ENCODE data around the gene RBMX2. TPM values are rescaled to one million over a fixed set of nuclear protein-coding genes. Genes with fewer than 3 reads are reported as not detected.

Gene RBMX2
- 25.6 TPM for polyA plus RNA-seq (2012; ENCODE audit: insufficient read length, low read depth)

- peak; percentile 55; the same call in 1 of the 2 replicates for TF ChIP-seq TAF1 (IDR thresholded peaks at IDR 0.05; ENCODE audit: borderline replicate concordance, insufficient read depth, low read length)
- TF ChIP-seq SIN3A (IDR thresholded peaks at IDR 0.05; ENCODE audit: borderline replicate concordance, insufficient read depth, low read length) = no peak
- TF ChIP-seq, protein P1, sequence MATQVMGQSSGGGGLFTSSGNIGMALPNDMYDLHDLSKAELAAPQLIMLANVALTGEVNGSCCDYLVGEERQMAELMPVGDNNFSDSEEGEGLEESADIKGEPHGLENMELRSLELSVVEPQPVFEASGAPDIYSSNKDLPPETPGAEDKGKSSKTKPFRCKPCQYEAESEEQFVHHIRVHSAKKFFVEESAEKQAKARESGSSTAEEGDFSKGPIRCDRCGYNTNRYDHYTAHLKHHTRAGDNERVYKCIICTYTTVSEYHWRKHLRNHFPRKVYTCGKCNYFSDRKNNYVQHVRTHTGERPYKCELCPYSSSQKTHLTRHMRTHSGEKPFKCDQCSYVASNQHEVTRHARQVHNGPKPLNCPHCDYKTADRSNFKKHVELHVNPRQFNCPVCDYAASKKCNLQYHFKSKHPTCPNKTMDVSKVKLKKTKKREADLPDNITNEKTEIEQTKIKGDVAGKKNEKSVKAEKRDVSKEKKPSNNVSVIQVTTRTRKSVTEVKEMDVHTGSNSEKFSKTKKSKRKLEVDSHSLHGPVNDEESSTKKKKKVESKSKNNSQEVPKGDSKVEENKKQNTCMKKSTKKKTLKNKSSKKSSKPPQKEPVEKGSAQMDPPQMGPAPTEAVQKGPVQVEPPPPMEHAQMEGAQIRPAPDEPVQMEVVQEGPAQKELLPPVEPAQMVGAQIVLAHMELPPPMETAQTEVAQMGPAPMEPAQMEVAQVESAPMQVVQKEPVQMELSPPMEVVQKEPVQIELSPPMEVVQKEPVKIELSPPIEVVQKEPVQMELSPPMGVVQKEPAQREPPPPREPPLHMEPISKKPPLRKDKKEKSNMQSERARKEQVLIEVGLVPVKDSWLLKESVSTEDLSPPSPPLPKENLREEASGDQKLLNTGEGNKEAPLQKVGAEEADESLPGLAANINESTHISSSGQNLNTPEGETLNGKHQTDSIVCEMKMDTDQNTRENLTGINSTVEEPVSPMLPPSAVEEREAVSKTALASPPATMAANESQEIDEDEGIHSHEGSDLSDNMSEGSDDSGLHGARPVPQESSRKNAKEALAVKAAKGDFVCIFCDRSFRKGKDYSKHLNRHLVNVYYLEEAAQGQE (IDR thresholded peaks at IDR 0.05; ENCODE audit: insufficient read depth in 1 of 2, low read depth in 2 of 2, low read length in 2 of 2) = 0 out of 4 replicates have a peak, but pooled peaks of 1 of the 2 experiments have one; percentile 14
- peak; percentile 83 for TF ChIP-seq POLR2AphosphoS5 (IDR thresholded peaks at IDR 0.05; ENCODE audit: low read depth, low read length)
Measured at GRCh38 chrX:130401415-130402207, at the start of gene RBMX2. Gene RBMX2, plus strand, starts transcription at chrX:130401987. Its CDS starts 46 bp downstream, at chrX:130402033.

DNA sequence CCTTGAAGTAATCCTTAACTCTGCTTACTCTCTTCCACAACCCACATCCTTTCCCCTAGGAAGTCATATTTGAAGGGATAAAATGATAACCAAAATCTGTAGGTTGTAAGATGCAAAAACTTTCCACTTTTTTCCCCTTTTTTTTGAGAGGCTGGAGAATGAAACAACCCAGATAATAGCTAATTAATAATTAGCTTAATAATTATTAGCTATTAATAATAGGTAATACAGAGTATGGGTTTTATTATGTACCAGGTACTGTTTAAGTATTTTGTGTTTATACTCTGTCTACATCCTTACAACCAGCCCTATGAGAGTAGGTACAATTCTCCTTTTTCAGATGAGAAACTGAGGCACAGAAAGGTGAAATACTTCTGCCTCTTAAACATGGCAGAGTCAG lies 25.7 kb upstream of the RBMX2 start:
- TF ChIP-seq FOXP2 (optimal IDR thresholded peaks at IDR 0.05; ENCODE audit: borderline replicate concordance, extremely low read depth, extremely low read length, insufficient read depth) = no peak
- TF ChIP-seq TAF1 (IDR thresholded peaks at IDR 0.05; ENCODE audit: borderline replicate concordance, insufficient read depth, low read length) = no peak
- TF ChIP-seq, protein P1 (IDR thresholded peaks at IDR 0.05; ENCODE audit: insufficient read depth in 1 of 2, low read depth in 2 of 2, low read length in 2 of 2) = no peak
- no peak for TF ChIP-seq SIN3A (IDR thresholded peaks at IDR 0.05; ENCODE audit: borderline replicate concordance, insufficient read depth, low read length)
- no peak for TF ChIP-seq POLR2AphosphoS5 (IDR thresholded peaks at IDR 0.05; ENCODE audit: low read depth, low read length)

GRCh38 chrX:130378024-130378669 lies 23.6 kb upstream of the RBMX2 start:
- TF ChIP-seq SIN3A (IDR thresholded peaks at IDR 0.05; ENCODE audit: borderline replicate concordance, insufficient read depth, low read length) (no peak), POLR2AphosphoS5 (IDR thresholded peaks at IDR 0.05; ENCODE audit: low read depth, low read length) (no peak), FOXP2 (optimal IDR thresholded peaks at IDR 0.05; ENCODE audit: borderline replicate concordance, extremely low read depth, extremely low read length, insufficient read depth) (no peak), TAF1 (IDR thresholded peaks at IDR 0.05; ENCODE audit: borderline replicate concordance, insufficient read depth, low read length) (no peak)
- TF ChIP-seq, protein P1 (IDR thresholded peaks at IDR 0.05; ENCODE audit: insufficient read depth in 1 of 2, low read depth in 2 of 2, low read length in 2 of 2) = no peak

DNA sequence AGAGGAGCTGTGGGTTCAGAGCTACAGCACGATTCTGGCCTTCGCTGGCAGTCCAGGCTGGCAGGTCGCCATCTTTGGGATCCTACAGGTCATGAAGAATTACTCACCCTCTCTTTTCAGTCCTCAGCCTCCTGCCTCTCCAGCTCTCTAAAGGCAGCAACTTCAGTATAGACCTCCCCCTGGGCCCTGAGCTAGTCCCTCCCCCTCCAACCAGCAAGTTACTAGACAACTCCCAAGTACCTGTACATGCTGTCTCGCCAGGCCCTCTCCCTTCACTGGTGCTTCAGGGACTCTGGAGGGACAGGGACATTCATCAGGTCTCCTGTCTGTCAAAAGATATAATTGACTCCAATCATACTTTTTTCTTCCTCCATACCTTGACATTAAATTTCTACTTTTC lies 16.3 kb upstream of the RBMX2 start, which contains the start of gene GPR119:
Gene GPR119, minus strand, starts transcription at position 155 of the 400 bp plus-strand sequence. CDS start 227 bp downstream, outside the sequence.
- TF ChIP-seq POLR2AphosphoS5 (IDR thresholded peaks at IDR 0.05; ENCODE audit: low read depth, low read length) (no peak), FOXP2 (optimal IDR thresholded peaks at IDR 0.05; ENCODE audit: borderline replicate concordance, extremely low read depth, extremely low read length, insufficient read depth) (no peak), SIN3A (IDR thresholded peaks at IDR 0.05; ENCODE audit: borderline replicate concordance, insufficient read depth, low read length) (no peak), TAF1 (IDR thresholded peaks at IDR 0.05; ENCODE audit: borderline replicate concordance, insufficient read depth, low read length) (no peak)
- TF ChIP-seq, protein P1 (IDR thresholded peaks at IDR 0.05; ENCODE audit: insufficient read depth in 1 of 2, low read depth in 2 of 2, low read length in 2 of 2) = no peak
